Pons (tissue), 1 donor: ENCODE data around the gene MBTD1.
"Not testable (repeated sequence)": the region's sequence is repeated elsewhere in the genome, so short reads cannot be mapped to it uniquely, and the experiment has no call there.

Source experiments
- DNase-seq: peaks from one replicate; pipeline ENCODE4 v3.0.0-alpha.2; 2016; ENCODE audit warnings: low spot score

The MBTD1 gene

GRCh38 chr17:51259564-51260236, at the start of gene MBTD1:
Gene MBTD1 (minus strand): TSS chr17:51260049. CDS start chr17:51225161, 34,888 bp downstream.
- DNase-seq: peak; percentile 99

GRCh38 chr17:51305182-51305581, 45.3 kb upstream of the MBTD1 start:
- DNase-seq: no peak

GRCh38 chr17:51299859-51300258, 40.0 kb upstream of the MBTD1 start:
- DNase-seq: no peak

- peak; percentile 91 for DNase-seq
These were observed 38.9 kb upstream of the MBTD1 start for GRCh38 chr17:51298508-51299371.

- DNase-seq: not testable (repeated sequence)
These were observed 34.5 kb upstream of the MBTD1 start for GRCh38 chr17:51294338-51294737.

GRCh38 chr17:51289696-51290111, 29.9 kb upstream of the MBTD1 start:
- no peak for DNase-seq

- DNase-seq: no peak
These were observed 27.6 kb upstream of the MBTD1 start for GRCh38 chr17:51287412-51287811.

GRCh38 chr17:51279183-51279582, 19.3 kb upstream of the MBTD1 start:
- DNase-seq: no peak

- no peak for DNase-seq
These were observed 15.5 kb upstream of the MBTD1 start for GRCh38 chr17:51275381-51275780.

- no peak for DNase-seq
These were observed 13.0 kb upstream of the MBTD1 start for GRCh38 chr17:51272812-51273211.

GRCh38 chr17:51270636-51271035, 10.8 kb upstream of the MBTD1 start:
- no peak for DNase-seq

- no peak for DNase-seq
These were observed 10.1 kb upstream of the MBTD1 start for GRCh38 chr17:51269991-51270390.

- not testable (repeated sequence) for DNase-seq
These were observed 4.6 kb upstream of the MBTD1 start for GRCh38 chr17:51264466-51264865.

GRCh38 chr17:51263006-51263405, 3.2 kb upstream of the MBTD1 start:
- no peak for DNase-seq

GRCh38 chr17:51261024-51261963, 1.4 kb upstream of the MBTD1 start:
- peak; percentile 58 for DNase-seq

- peak; percentile 98 for DNase-seq
These were observed 581 bp upstream of the MBTD1 start, which contains the start of gene UTP18 for GRCh38 chr17:51260237-51261023. Gene UTP18 (plus strand): TSS chr17:51260546. CDS start chr17:51260585, 39 bp downstream.

- peak; percentile 68 for DNase-seq
These were observed 889 bp downstream of the MBTD1 start for GRCh38 chr17:51258756-51259563.

GRCh38 chr17:51257150-51258081, 2.4 kb downstream of the MBTD1 start:
- DNase-seq: no peak

GRCh38 chr17:51256101-51256500, 3.7 kb downstream of the MBTD1 start:
- no peak for DNase-seq
